A673 (cell line): ENCODE measurements around the gene SPTLC3. TPM values are rescaled to one million over a fixed set of nuclear protein-coding genes. Genes with fewer than 3 reads are reported as not detected.

ENCODE experiments used
- BruUV-seq: library from RNA; stranded (reverse); fragments of 400-500 nt; replicated peaks from 2 replicates; lab custom pipeline; 2021; lab: Mats Ljungman, UMichigan
- CTCF ChIA-PET: fragments of 300-600 bp; sonication (Branson Sonifier 250); formaldehyde crosslinking; loops from one replicate; lab custom pipeline; 2022; ENCODE audit warnings: antibody characterized with exemption; lab: Charles Lee
- POLR2A ChIA-PET: fragments of 300-600 bp; sonication (Branson Sonifier 250); formaldehyde crosslinking; loops from one replicate; lab custom pipeline; 2022; ENCODE audit warnings: antibody characterized with exemption; ENCODE audit not compliant: low non-redundant PET; lab: Charles Lee
- DNase-seq: peaks from one replicate; pipeline ENCODE4 v3.0.0-alpha.2; 2015; ENCODE audit warnings: low spot score
- H3K27ac ChIP-seq: fragments of 200-600 bp; sonication (generic); 2 replicates; pipeline ENCODE4 v1.5.1; 2016; ENCODE audit warnings: mixed run types, low read depth, mild to moderate bottlenecking, mixed read lengths, antibody characterized with exemption, low read length; ENCODE audit not compliant: poor library complexity, severe bottlenecking
- H3K27me3 ChIP-seq: fragments of 200-600 bp; sonication (generic); replicated peaks from 2 replicates; pipeline ENCODE4 v1.6.1; 2017; ENCODE audit warnings: mixed run types, low read depth, mild to moderate bottlenecking, mixed read lengths, antibody characterized with exemption, low read length; ENCODE audit not compliant: insufficient read depth, poor library complexity
- H3K36me3 ChIP-seq: fragments of 200-600 bp; sonication (generic); 2 replicates; pipeline ENCODE4 v1.6.1; 2016; ENCODE audit warnings: mixed run types, mild to moderate bottlenecking, mixed read lengths, antibody characterized with exemption, low read length; ENCODE audit not compliant: insufficient read depth, poor library complexity, severe bottlenecking
- H3K4me1 ChIP-seq: fragments of 200-600 bp; sonication (generic); 2 replicates; pipeline ENCODE4 v1.6.1; 2017; ENCODE audit warnings: mixed run types, mild to moderate bottlenecking, mixed read lengths, antibody characterized with exemption, low read length; ENCODE audit not compliant: insufficient read depth, poor library complexity, severe bottlenecking
- H3K4me3 ChIP-seq: fragments of 200-600 bp; sonication (generic); 2 replicates; pipeline ENCODE4 v1.5.1; 2016; ENCODE audit warnings: low read depth, mixed run types, mild to moderate bottlenecking, mixed read lengths, low read length; ENCODE audit not compliant: poor library complexity, severe bottlenecking
- H3K9me3 ChIP-seq: fragments of 200-600 bp; sonication (generic); 2 replicates; pipeline ENCODE4 v1.6.1; 2016; ENCODE audit warnings: mixed run types, low read depth, mild to moderate bottlenecking, mixed read lengths, antibody characterized with exemption, low read length; ENCODE audit not compliant: poor library complexity, severe bottlenecking
- EZH2 ChIP-seq: fragments of 200-600 bp; sonication (generic); IDR thresholded peaks from 2 replicates; pipeline ENCODE4 v1.6.1; 2017; ENCODE audit warnings: borderline replicate concordance, low read depth, mild to moderate bottlenecking, mixed read lengths, antibody characterized with exemption, low read length; ENCODE audit not compliant: poor library complexity, severe bottlenecking
- intact Hi-C: fragments of 100-400 bp; cut with micrococcal nuclease; formaldehyde crosslinking; loops from one replicate; pipeline ENCODE4 v1.10.0; 2022; ENCODE audit not compliant: unreplicated experiment
- total RNA-seq: library from RNA; stranded (reverse); gene quantifications from 2 replicates; pipeline ENCODE4 v1.2.3, GENCODE V29; 2021
- TF ChIP-seq, protein P1 (sequence below): fragments of 300-800, 200-600 bp; sonication (generic); conservative IDR thresholded peaks from 2 replicates; pipeline ENCODE4 v1.5.1; 2017; ENCODE audit warnings: low read depth, mild to moderate bottlenecking, antibody characterized with exemption, low read length, moderate library complexity, mixed read lengths

SPTLC3 gene
- total RNA-seq, 1 experiment from 2014 or later: 0.06 TPM

DNA sequence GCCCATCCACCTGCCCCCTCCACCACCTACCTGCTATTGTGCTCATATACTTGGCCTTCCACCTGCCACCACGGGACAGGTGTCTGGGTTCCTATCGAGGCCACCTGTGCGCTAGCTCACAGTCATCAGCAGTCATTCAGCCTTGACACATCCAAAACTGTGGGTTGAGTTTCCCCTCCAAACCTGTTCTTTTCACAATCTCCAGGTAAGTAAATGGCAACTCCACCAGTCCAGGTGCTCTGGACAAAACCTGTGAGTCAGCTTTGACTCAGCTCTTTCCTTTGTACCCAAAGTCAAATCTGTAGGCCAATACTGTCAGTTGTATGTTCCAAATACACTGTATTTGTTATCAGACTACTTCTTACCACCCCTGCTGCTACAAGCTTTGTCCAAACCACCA lies 52.6 kb downstream of the SPTLC3 start:
- POLR2A ChIA-PET: no interaction called here
- Histone ChIP-seq H3K4me3 (no peak overlapping the region), H3K36me3 (no peaks in the 10 kb centered on the region), H3K9me3 (peaks cover 5% of the 10 kb centered on the region), H3K4me1 (no peaks in the 10 kb centered on the region), H3K27me3 (no peaks in the 10 kb centered on the region), H3K27ac (no peak overlapping the region)
- CTCF ChIA-PET: no interaction called here
- TF ChIP-seq, protein P1, sequence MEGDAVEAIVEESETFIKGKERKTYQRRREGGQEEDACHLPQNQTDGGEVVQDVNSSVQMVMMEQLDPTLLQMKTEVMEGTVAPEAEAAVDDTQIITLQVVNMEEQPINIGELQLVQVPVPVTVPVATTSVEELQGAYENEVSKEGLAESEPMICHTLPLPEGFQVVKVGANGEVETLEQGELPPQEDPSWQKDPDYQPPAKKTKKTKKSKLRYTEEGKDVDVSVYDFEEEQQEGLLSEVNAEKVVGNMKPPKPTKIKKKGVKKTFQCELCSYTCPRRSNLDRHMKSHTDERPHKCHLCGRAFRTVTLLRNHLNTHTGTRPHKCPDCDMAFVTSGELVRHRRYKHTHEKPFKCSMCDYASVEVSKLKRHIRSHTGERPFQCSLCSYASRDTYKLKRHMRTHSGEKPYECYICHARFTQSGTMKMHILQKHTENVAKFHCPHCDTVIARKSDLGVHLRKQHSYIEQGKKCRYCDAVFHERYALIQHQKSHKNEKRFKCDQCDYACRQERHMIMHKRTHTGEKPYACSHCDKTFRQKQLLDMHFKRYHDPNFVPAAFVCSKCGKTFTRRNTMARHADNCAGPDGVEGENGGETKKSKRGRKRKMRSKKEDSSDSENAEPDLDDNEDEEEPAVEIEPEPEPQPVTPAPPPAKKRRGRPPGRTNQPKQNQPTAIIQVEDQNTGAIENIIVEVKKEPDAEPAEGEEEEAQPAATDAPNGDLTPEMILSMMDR: no peak
- no peak for TF ChIP-seq EZH2
- intact Hi-C loops: no loop called here
- DNase-seq: no peak
- no TSS peak for BruUV-seq

DNA sequence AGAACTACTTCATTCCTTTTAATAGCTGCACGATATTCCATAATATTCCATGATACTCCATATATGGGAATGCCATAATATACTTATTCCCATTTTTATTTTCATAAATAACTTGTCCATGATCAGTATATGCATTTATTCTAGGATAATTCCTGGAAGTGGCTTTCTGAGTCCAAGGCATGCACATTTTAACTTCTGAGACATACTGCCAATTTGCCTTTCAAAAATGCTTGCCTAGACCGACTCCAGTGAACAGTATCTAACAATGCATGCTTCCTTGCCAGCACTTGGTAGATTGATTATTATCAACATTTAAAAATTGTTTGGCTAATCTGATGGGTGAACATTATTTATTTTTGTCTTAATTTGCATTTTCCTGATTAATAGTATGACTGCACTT lies 54.0 kb downstream of the SPTLC3 start:
- Histone ChIP-seq H3K36me3 (no peaks in the 10 kb centered on the region), H3K27me3 (no peaks in the 10 kb centered on the region), H3K9me3 (peaks cover 7% of the 10 kb centered on the region), H3K4me1 (no peaks in the 10 kb centered on the region), H3K4me3 (no peak overlapping the region), H3K27ac (no peak overlapping the region)
- intact Hi-C loops: no loop called here
- CTCF ChIA-PET: no interaction called here
- POLR2A ChIA-PET: no interaction called here
- no peak for DNase-seq
- BruUV-seq: no TSS peak
- TF ChIP-seq, protein P1: no peak

- intact Hi-C loops: no loop called here
- CTCF ChIA-PET: no interaction called here
- BruUV-seq: no TSS peak
- no peaks in the 10 kb centered on the region for H3K36me3 ChIP-seq
- TF ChIP-seq EZH2: no peak
- TF ChIP-seq, protein P1: no peak
- POLR2A ChIA-PET: no interaction called here
- DNase-seq: no peak
- no peaks in the 10 kb centered on the region for H3K27me3 ChIP-seq
- H3K27ac ChIP-seq: no peak overlapping the region
- H3K4me3 ChIP-seq: no peak overlapping the region
- H3K9me3 ChIP-seq: peaks cover 7% of the 10 kb centered on the region
- H3K4me1 ChIP-seq: no peaks in the 10 kb centered on the region
Observed at GRCh38 chr20:13068336-13068735, 59.6 kb downstream of the SPTLC3 start.
